Progenitor cell of endocrine pancreas (in vitro differentiated cells): ENCODE results near the gene MAIP1. TPM values are rescaled to one million over a fixed set of nuclear protein-coding genes. Genes with fewer than 3 reads are reported as not detected.

Experiments
- DNase-seq: peaks from one replicate; pipeline ENCODE4 v3.0.0; 2021; ENCODE audit warnings: low spot score; ENCODE audit not compliant: unreplicated experiment
- H3K27ac Mint-ChIP-seq: 2 replicates; pipeline ENCODE4 v1.8.0; 2021; ENCODE audit warnings: mild to moderate bottlenecking, moderate library complexity, mixed read lengths
- H3K27me3 Mint-ChIP-seq: 2 replicates; pipeline ENCODE4 v1.8.0; 2021; ENCODE audit warnings: mixed read lengths
- H3K36me3 Mint-ChIP-seq: 2 replicates; pipeline ENCODE4 v1.8.0; 2022; ENCODE audit warnings: mixed read lengths; ENCODE audit not compliant: insufficient read depth
- H3K4me1 Mint-ChIP-seq: 2 replicates; pipeline ENCODE4 v1.8.0; 2021; ENCODE audit warnings: low read depth, mixed read lengths
- H3K4me3 Mint-ChIP-seq: 2 replicates; pipeline ENCODE4 v1.8.0; 2021; ENCODE audit warnings: low read depth, mild to moderate bottlenecking, moderate library complexity, mixed read lengths
- H3K9me3 Mint-ChIP-seq: 2 replicates; pipeline ENCODE4 v1.8.0; 2021; ENCODE audit warnings: low read depth, mixed read lengths
- total RNA-seq: library from RNA; stranded (reverse); gene quantifications from 2 replicates; pipeline ENCODE4 v1.2.1, GENCODE V29; 2021
- TF ChIP-seq, protein P1 (sequence below): fragments of 200-600 bp; sonication (generic); IDR thresholded peaks from one replicate; pipeline ENCODE4 v1.5.0; 2021; ENCODE audit warnings: antibody characterized with exemption, mild to moderate bottlenecking; ENCODE audit not compliant: unreplicated experiment

Gene MAIP1
- total RNA-seq, 1 donor from 2014 or later = 20.4 TPM

DNA sequence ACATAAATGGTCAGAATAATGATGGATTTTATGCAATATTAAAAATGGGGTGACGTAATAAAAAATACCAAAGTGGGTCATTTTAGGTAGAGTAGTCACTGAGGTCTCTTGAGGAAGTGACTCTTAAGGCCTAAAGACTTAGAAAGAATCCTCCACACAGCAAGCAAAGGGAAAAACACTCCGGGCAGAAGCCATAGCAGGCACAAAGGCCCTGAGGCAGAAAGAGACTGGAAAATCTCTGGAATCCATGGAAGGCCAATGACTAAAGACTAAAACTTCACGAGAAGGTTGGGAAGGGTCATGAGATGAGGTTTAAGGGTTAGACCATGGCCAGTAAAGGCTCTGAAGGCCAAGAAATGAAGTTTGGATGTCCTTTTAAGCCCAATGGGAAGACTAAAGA lies 36.9 kb downstream of the MAIP1 start:
- Mint-ChIP-seq H3K9me3 (no peaks in the 10 kb centered on the region), H3K27ac (no peak overlapping the region), H3K36me3 (no peaks in the 10 kb centered on the region), H3K27me3 (no peaks in the 10 kb centered on the region), H3K4me3 (no peak overlapping the region), H3K4me1 (peaks cover 3% of the 10 kb centered on the region)
- DNase-seq = no peak
- TF ChIP-seq, protein P1, sequence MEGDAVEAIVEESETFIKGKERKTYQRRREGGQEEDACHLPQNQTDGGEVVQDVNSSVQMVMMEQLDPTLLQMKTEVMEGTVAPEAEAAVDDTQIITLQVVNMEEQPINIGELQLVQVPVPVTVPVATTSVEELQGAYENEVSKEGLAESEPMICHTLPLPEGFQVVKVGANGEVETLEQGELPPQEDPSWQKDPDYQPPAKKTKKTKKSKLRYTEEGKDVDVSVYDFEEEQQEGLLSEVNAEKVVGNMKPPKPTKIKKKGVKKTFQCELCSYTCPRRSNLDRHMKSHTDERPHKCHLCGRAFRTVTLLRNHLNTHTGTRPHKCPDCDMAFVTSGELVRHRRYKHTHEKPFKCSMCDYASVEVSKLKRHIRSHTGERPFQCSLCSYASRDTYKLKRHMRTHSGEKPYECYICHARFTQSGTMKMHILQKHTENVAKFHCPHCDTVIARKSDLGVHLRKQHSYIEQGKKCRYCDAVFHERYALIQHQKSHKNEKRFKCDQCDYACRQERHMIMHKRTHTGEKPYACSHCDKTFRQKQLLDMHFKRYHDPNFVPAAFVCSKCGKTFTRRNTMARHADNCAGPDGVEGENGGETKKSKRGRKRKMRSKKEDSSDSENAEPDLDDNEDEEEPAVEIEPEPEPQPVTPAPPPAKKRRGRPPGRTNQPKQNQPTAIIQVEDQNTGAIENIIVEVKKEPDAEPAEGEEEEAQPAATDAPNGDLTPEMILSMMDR = no peak

DNA sequence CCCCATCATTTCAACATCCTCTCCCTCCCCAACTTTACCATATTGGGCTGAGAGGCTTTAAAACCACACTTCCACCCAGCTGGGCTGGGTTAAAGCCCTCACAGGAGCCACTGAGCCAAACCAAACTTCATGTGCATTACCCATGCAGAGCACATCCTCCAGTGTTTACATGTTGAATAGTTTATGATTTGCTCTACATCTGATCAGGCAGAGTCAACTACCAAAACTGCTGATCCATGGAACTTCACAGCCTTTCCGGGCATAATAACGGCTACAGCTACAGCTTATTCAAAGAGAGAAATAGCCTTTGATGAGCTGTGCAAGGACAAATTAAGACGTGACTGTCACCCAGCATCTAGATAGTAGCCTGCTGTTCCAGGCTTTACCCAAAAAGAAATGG lies 39.0 kb downstream of the MAIP1 start:
- no peaks in the 10 kb centered on the region for H3K4me1 Mint-ChIP-seq
- no peaks in the 10 kb centered on the region for H3K27me3 Mint-ChIP-seq
- no peaks in the 10 kb centered on the region for H3K36me3 Mint-ChIP-seq
- no peak overlapping the region for H3K4me3 Mint-ChIP-seq
- DNase-seq = no peak
- no peak overlapping the region for H3K27ac Mint-ChIP-seq
- no peaks in the 10 kb centered on the region for H3K9me3 Mint-ChIP-seq
- TF ChIP-seq, protein P1 = no peak

GRCh38 chr2:199994896-199995295 lies 39.5 kb downstream of the MAIP1 start:
- no peaks in the 10 kb centered on the region for H3K27me3 Mint-ChIP-seq
- H3K36me3 Mint-ChIP-seq = no peaks in the 10 kb centered on the region
- DNase-seq = no peak
- H3K9me3 Mint-ChIP-seq = no peaks in the 10 kb centered on the region
- H3K27ac Mint-ChIP-seq = no peak overlapping the region
- TF ChIP-seq, protein P1 = no peak
- no peak overlapping the region for H3K4me3 Mint-ChIP-seq
- no peaks in the 10 kb centered on the region for H3K4me1 Mint-ChIP-seq

DNA sequence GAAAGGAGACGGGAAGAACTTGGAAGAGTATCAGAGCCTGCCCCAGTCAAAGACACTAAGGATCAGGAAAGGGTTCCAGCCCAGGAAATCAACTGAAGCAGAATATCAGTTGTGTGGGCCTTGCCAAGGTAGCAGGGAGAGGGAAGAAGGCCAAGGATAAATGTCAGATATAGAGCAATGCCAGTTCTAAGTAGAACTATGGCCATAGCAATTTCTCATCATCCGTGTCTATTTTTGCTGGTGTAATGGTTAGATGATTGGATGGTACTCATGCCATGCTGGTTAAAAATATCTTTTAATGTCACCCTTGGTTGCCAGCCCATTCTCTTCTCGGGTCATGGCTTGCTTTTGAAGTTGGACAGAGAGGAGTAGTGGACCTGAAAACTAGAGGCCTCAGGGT lies 41.9 kb downstream of the MAIP1 start:
- Mint-ChIP-seq H3K36me3 (no peaks in the 10 kb centered on the region), H3K4me3 (no peak overlapping the region), H3K27me3 (no peaks in the 10 kb centered on the region), H3K27ac (no peak overlapping the region), H3K4me1 (no peaks in the 10 kb centered on the region), H3K9me3 (no peaks in the 10 kb centered on the region)
- no peak for DNase-seq
- TF ChIP-seq, protein P1 = no peak

GRCh38 chr2:199999166-199999565 lies 43.8 kb downstream of the MAIP1 start:
- Mint-ChIP-seq H3K4me3 (no peak overlapping the region), H3K4me1 (peaks cover 1% of the 10 kb centered on the region), H3K9me3 (no peaks in the 10 kb centered on the region), H3K27me3 (no peaks in the 10 kb centered on the region), H3K36me3 (no peaks in the 10 kb centered on the region), H3K27ac (no peak overlapping the region)
- DNase-seq = no peak
- TF ChIP-seq, protein P1 = no peak
